AG10803 (cell line): Measurements from ENCODE around the gene MSH3.
"Not testable (repeated sequence)": the region's sequence is repeated elsewhere in the genome, so short reads cannot be mapped to it uniquely, and the experiment has no call there.

Experiments
- DNase-seq: peaks from one replicate; pipeline ENCODE4 v3.0.0; 2010; ENCODE audit warnings: low read depth
- H3K4me3 ChIP-seq: 2 replicates; pipeline ENCODE4 v1.5.1; 2011; ENCODE audit warnings: mild to moderate bottlenecking, low read length, control low read depth
- TF ChIP-seq, protein P1 (sequence below): conservative IDR thresholded peaks from 2 replicates; pipeline ENCODE4 v1.5.1; 2011; ENCODE audit warnings: mild to moderate bottlenecking, low read length, control low read depth, inconsistent platforms

The MSH3 gene

DNA sequence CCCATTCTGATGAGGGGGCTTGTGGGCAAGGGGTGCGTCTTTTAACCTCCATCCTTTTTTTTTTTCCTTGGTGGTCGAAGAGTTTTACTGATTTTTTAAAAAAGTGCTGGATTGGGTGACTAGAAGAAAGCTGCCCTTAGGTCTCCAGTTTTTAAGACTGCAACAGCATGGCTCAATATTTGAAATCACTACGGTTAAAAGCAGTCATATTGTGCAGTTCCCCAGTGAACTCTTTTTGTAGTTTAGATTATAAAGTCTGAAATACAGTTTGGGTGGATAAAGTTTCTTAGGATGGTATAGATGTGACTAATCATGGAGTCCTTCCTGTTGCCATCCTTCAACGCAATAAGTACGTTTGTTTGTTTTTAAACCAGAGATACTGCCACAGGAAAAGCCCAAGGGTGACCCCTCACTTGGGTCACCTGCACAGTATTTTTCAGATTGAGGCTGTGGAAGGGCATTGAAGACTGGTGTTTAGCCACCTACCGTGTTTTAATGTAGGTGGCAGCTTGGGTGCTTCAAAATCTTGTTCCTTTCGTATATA lies 851 bp downstream of the MSH3 start:
- no peak for DNase-seq

DNA sequence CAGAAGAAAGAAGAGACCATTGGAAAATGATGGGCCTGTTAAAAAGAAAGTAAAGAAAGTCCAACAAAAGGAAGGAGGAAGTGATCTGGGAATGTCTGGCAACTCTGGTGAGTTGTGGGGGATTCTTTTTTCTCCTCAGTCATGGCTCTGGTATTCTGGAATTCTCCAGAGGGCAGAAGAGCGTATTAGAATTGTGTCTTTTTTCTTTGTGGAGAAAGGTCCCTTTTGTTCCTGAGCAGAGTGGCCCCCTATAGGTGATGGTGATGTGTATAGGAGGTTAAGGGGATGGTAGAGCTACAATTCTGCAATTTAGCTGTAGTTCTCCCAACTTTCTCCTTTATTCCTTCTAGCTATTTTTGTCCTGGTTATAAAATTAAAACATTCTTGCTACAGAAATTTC lies 2.0 kb downstream of the MSH3 start:
- no peak overlapping the region for H3K4me3 ChIP-seq
- peak; percentile 29 for DNase-seq
- TF ChIP-seq, protein P1, sequence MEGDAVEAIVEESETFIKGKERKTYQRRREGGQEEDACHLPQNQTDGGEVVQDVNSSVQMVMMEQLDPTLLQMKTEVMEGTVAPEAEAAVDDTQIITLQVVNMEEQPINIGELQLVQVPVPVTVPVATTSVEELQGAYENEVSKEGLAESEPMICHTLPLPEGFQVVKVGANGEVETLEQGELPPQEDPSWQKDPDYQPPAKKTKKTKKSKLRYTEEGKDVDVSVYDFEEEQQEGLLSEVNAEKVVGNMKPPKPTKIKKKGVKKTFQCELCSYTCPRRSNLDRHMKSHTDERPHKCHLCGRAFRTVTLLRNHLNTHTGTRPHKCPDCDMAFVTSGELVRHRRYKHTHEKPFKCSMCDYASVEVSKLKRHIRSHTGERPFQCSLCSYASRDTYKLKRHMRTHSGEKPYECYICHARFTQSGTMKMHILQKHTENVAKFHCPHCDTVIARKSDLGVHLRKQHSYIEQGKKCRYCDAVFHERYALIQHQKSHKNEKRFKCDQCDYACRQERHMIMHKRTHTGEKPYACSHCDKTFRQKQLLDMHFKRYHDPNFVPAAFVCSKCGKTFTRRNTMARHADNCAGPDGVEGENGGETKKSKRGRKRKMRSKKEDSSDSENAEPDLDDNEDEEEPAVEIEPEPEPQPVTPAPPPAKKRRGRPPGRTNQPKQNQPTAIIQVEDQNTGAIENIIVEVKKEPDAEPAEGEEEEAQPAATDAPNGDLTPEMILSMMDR: peak; percentile 19; the same call in 1 of the 2 replicates

More for the DNA sequence above, 851 bp downstream of the MSH3 start:
- TF ChIP-seq, protein P1: no peak
- H3K4me3 ChIP-seq: peak overlapping the region; percentile 89

DNA sequence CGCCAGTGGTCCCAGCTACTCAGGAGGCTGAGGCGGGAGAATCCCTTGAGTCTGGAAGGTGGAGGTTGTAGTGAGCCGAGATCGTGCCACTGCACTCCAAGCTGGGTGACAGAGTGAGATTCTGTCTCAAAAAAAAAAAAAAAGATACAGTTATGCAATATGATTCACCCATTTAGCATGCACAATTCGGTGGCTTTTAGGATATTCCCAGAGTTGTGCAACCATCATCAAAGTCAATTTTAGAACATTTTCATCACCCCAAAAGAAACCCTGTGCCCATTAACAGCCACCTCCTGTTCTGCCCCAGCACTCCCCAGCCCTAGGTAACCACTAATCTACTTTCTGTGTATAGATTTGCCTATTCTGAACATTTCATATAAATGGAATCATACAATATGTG lies 4.7 kb downstream of the MSH3 start:
- TF ChIP-seq, protein P1: no peak
- H3K4me3 ChIP-seq: no peak overlapping the region
- DNase-seq: peak; percentile 79

DNA sequence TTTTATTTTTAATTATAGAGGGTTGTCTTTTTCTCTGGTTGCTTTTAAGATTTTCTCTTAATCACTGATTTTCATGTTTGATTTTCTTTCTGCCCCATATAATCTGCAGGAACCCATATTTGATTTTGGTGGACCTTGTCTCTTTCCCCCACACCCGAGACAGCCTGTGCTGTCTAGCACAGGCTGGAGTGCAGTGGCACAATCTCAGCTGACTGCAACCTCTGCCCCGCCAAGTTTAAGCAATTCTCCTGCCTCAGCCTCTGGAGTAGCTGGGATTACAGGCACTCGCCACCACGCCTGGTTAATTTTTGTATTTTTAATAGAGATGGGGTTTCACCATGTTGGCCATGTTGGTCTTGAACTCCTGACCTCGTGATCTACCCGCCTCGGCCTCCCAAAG lies 6.2 kb downstream of the MSH3 start:
- not testable (repeated sequence) for DNase-seq, H3K4me3 ChIP-seq

DNA sequence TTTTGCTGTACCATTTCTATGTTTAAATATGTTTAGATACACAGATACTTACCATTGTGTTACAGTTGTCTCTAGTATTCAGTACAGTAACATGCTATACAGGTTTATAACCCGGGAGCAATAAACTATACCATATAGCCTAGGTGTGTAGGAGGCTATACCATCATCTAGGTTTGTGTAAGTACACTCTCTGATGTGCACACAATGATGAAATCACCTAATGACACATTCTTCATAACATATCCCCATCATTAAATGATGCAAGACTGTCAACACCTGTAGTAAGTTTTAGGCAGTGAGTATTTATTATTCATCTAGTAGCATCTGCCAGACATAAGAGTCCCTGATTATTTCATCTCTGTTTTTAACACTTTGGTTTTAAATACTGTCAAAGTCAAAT lies 7.7 kb downstream of the MSH3 start:
- H3K4me3 ChIP-seq: no peak overlapping the region
- TF ChIP-seq, protein P1: no peak
- no peak for DNase-seq

DNA sequence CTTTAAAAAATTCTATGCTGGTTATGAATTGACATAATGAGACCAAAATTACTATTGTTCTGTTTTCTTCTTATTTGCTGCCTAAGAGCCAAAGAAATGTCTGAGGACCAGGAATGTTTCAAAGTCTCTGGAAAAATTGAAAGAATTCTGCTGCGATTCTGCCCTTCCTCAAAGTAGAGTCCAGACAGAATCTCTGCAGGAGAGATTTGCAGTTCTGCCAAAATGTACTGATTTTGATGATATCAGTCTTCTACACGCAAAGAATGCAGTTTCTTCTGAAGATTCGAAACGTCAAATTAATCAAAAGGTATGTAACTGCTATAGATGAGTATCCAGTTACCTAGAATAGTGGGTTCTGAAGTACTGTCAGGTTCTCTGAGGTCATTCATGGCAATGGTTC lies 10.6 kb downstream of the MSH3 start:
- H3K4me3 ChIP-seq: no peak overlapping the region
- DNase-seq: no peak
- TF ChIP-seq, protein P1: no peak

DNA sequence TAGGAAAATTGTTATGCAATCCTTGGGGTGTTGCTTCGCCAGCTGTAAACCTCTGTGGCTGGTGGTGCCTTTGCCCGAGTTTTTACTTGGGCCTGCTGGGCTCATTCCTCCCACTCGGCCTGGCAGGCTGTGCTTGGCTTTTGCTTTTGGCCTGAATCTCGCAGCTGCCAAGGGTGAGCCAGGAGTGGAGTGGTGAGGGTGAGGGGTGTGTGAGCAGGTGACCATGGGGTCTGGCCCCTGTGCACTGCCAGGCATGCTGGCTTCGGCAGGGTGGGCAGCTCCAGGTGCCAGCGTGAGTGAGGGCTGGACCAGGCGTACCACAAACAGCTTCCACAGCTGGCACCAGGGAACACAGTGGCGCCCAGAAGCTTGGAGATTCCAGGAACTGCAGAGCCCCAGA lies 12.9 kb downstream of the MSH3 start:
- DNase-seq: no peak
- TF ChIP-seq, protein P1: no peak
- no peak overlapping the region for H3K4me3 ChIP-seq
